GM21423 (cell line): ENCODE data around the gene SART1.
"Not testable (repeated sequence)": the region's sequence is repeated elsewhere in the genome, so short reads cannot be mapped to it uniquely, and the experiment has no call there.

Experiments
- ATAC-seq: cut with Tn5 transposase; IDR thresholded peaks from one replicate; pipeline ENCODE4 v1.9.1; 2021; ENCODE audit warnings: mild to moderate bottlenecking, moderate library complexity; ENCODE audit not compliant: unreplicated experiment

The SART1 gene

GRCh38 chr11:66014804-66015453, 53.4 kb downstream of the SART1 start:
- ATAC-seq: no peak

DNA sequence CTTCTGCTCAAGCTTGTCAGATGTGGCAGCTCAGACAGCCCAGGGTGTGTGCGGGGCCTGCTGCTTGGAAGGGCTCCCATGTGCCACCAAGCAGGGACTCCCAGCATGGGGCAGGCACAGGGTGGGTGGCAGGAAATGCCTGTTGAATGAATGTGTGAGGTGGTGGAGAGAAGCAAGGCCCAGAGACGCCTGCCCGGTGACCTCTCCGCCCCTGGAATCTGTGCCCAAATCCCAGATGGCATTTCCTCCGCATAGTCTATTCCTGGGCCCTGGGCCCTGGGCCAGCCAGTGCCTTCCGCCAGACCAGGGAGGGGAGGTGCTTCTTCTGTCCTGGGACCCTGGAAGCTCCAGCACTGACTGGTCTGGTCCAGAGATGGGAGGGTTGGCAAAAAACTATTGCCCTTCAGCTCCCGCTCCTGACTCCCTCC, 53.9 kb downstream of the SART1 start:
- ATAC-seq: no peak

GRCh38 chr11:66015936-66016792, 54.6 kb downstream of the SART1 start:
- no peak for ATAC-seq

DNA sequence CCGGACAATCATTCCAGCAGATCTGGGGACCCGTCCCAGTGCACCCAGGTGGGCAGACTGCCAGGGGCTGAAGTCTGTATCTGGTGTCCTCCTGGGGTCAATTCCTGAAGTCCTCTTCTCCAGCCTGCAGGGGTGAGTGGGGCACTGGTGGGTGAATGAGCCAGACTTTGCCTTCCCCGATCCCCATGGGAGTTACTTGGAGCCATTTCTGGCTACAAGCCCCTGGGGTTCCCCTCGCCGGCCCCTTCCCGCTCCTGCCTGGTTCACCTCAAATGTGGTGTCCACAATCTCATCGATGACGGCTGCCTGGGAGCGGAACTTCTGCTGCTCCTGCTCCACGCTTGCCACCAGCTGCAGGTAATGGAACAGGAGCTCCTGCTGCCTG, 55.3 kb downstream of the SART1 start:
- ATAC-seq: no peak

DNA sequence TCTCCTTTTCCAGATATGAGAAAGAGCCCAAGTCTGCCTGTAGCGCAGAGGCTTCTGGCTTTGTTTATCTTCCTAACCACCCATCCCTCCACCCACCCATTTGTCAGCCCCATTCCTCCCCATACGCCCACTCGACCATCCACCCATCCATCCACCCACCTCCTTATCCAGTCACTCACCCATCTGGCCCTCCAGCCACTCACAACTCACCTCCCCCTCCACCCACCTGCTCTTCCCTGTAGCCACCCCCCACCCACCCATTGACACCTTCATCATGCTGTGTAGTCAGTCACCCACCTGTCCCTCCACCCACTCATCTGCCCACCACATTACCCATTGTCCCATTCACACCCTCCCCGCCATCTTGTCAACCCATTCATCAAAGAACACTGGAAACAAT, 55.8 kb downstream of the SART1 start:
- no peak for ATAC-seq

DNA sequence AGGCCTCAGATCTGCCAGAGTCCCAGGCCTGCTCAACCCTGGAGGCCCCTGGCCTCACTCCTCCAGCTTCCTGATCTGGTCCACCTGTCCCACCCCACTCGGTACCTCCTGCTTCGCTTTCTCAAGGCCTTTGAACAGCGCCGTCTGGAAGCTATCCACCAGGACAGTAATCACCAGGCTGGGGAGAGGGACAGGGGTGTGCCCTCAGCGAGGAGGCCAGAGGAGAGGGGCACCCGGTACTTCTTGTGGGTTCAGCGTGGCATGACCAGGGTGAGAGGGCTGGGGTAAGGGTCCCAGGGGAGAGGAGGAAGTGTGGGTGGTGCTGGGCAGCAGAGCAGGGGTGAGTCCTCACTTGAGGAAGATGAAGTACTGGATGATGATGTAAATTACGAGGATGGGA, 58.7 kb downstream of the SART1 start:
- no peak for ATAC-seq

- no peak for ATAC-seq
Measured at GRCh38 chr11:66020618-66021357, 59.3 kb downstream of the SART1 start.

- ATAC-seq: no peak
Measured at GRCh38 chr11:66022401-66023185, 61.1 kb downstream of the SART1 start.

- not testable (repeated sequence) for ATAC-seq
Measured at GRCh38 chr11:66023186-66023440, 61.6 kb downstream of the SART1 start.

GRCh38 chr11:66026017-66026529, 64.5 kb downstream of the SART1 start, which contains the start of gene CATSPER1:
Gene CATSPER1 (minus strand): TSS chr11:66026479. CDS start chr11:66026379, 100 bp downstream.
- ATAC-seq: no peak
